Right atrium auricular region (tissue), 2 donors: Measurements from ENCODE around the gene UBAP1L. TPM values are rescaled to one million over a fixed set of nuclear protein-coding genes. Genes with fewer than 3 reads are reported as not detected.

ENCODE experiments used
- DNase-seq: peaks from one replicate; pipeline ENCODE4 v3.0.0-alpha.2; 2019; ENCODE audit warnings: low spot score
- H3K27ac ChIP-seq, 2 donors: fragments of 200-600 bp; sonication (generic); 1 replicate in 1 of 2; 2 replicates in 1 of 2; pipeline ENCODE4 v1.5.1; 2016 to 2019
- H3K27me3 ChIP-seq, 2 donors: fragments of 200-600 bp; sonication (generic); one replicate each; pipeline versions ENCODE4 v1.5.1 to v1.6.0; 2017 to 2019
- H3K36me3 ChIP-seq: fragments of 200-600 bp; sonication (generic); one replicate; pipeline ENCODE4 v1.5.1; 2016
- H3K4me1 ChIP-seq, 2 donors: fragments of 200-600 bp; sonication (generic); one replicate each; pipeline versions ENCODE4 v1.5.1 to v1.6.0; 2017 to 2019
- H3K4me3 ChIP-seq, 2 donors: fragments of 200-600 bp; sonication (generic); 1 replicate in 1 of 2; 2 replicates in 1 of 2; pipeline ENCODE4 v1.5.1; 2017 to 2019; ENCODE audit warnings: mild to moderate bottlenecking in 1 of 2, moderate library complexity in 1 of 2
- H3K9me3 ChIP-seq, 2 donors: fragments of 200-600 bp; sonication (generic); one replicate each; pipeline ENCODE4 v1.5.1; 2019
- CTCF ChIP-seq, 2 donors: fragments of 200-600 bp; sonication (generic); IDR thresholded peaks; one replicate each; pipeline ENCODE4 v1.5.1; 2019; ENCODE audit warnings: antibody characterized with exemption in 2 of 2
- total RNA-seq, 2 donors: library from RNA; depleted of rRNA; stranded (reverse); fragments of >200 nt; gene quantifications; one replicate each; pipeline ENCODE4 v1.1.0, GENCODE V29; 2016

The UBAP1L gene
- total RNA-seq, 2 donors from 2014 or later: 0.48 to 1.1 TPM

- H3K4me1 ChIP-seq: peaks cover 0 to 28% of the 10 kb centered on the region in 2 donors
- DNase-seq: no peak
- peaks cover 32% of the 10 kb centered on the region for H3K36me3 ChIP-seq
- H3K27ac ChIP-seq: no peak overlapping the region
- H3K27me3 ChIP-seq: no peaks in the 10 kb centered on the region
- no peak overlapping the region for H3K4me3 ChIP-seq
- no peaks in the 10 kb centered on the region for H3K9me3 ChIP-seq
- no peak for TF ChIP-seq CTCF (IDR thresholded peaks at IDR 0.05)
Measured at GRCh38 chr15:65130941-65131340, 15.9 kb upstream of the UBAP1L start.

GRCh38 chr15:65115542-65115941, 542 bp upstream of the UBAP1L start:
- no peak for TF ChIP-seq CTCF (IDR thresholded peaks at IDR 0.05)

GRCh38 chr15:65110676-65111292, 4.2 kb downstream of the UBAP1L start:
- peak; percentile 74 for DNase-seq
- no peak for TF ChIP-seq CTCF (IDR thresholded peaks at IDR 0.05)
- H3K4me1 ChIP-seq: no peaks in the 10 kb centered on the region
- no peak overlapping the region for H3K4me3 ChIP-seq
- peaks cover 24% of the 10 kb centered on the region for H3K36me3 ChIP-seq
- no peaks in the 10 kb centered on the region for H3K27me3 ChIP-seq
- H3K9me3 ChIP-seq: no peaks in the 10 kb centered on the region
- H3K27ac ChIP-seq: no peak overlapping the region

More at GRCh38 chr15:65115542-65115941, 542 bp upstream of the UBAP1L start:
- Histone ChIP-seq H3K9me3 (no peaks in the 10 kb centered on the region), H3K36me3 (peaks cover 62% of the 10 kb centered on the region), H3K27me3 (no peaks in the 10 kb centered on the region), H3K4me3 (no peak overlapping the region), H3K4me1 (no peaks in the 10 kb centered on the region), H3K27ac (no peak overlapping the region)
- DNase-seq: no peak

GRCh38 chr15:65106011-65106590, 8.9 kb downstream of the UBAP1L start:
- H3K27me3 ChIP-seq: no peaks in the 10 kb centered on the region
- H3K9me3 ChIP-seq: no peaks in the 10 kb centered on the region
- H3K27ac ChIP-seq: no peak overlapping the region
- H3K36me3 ChIP-seq: peaks cover 20% of the 10 kb centered on the region
- TF ChIP-seq CTCF (IDR thresholded peaks at IDR 0.05): no peak
- peaks cover 0 to 3% of the 10 kb centered on the region in 2 donors for H3K4me1 ChIP-seq
- no peak for DNase-seq
- no peak overlapping the region for H3K4me3 ChIP-seq

GRCh38 chr15:65105038-65105437, 10.0 kb downstream of the UBAP1L start:
- TF ChIP-seq CTCF (IDR thresholded peaks at IDR 0.05): no peak
- no peaks in the 10 kb centered on the region for H3K9me3 ChIP-seq
- H3K36me3 ChIP-seq: peaks cover 21% of the 10 kb centered on the region
- H3K27me3 ChIP-seq: no peaks in the 10 kb centered on the region
- H3K4me1 ChIP-seq: peaks cover 0 to 3% of the 10 kb centered on the region in 2 donors
- H3K27ac ChIP-seq: no peak overlapping the region
- H3K4me3 ChIP-seq: no peak overlapping the region
- DNase-seq: no peak
